HL-60 (cell line): ENCODE measurements around the gene EOGT.
A peak's percentile ranks its signal among the peaks of the same experiment; 100 is the strongest.

Experiments
- DNase-seq, 2 experiments: peaks; one replicate each; pipeline ENCODE4 v3.0.0-alpha.2; 2010 to 2020; ENCODE audit warnings: low read depth in 1 of 2, low spot score in 1 of 2
- H3K27ac ChIP-seq: fragments of 250-450 bp; sonication (Bioruptor Pico); replicated peaks from 2 replicates; pipeline ENCODE4 v1.5.1; 2020; ENCODE audit warnings: mild to moderate bottlenecking, moderate library complexity
- H3K27me3 ChIP-seq: fragments of 250-450 bp; sonication (Bioruptor Pico); 2 replicates; pipeline ENCODE4 v1.5.1; 2021; ENCODE audit warnings: mild to moderate bottlenecking, moderate library complexity; ENCODE audit not compliant: insufficient read depth, poor library complexity, severe bottlenecking
- H3K4me3 ChIP-seq: replicated peaks from 2 replicates; pipeline ENCODE4 v1.5.1; 2011; ENCODE audit warnings: mild to moderate bottlenecking, control low read depth, low read length; ENCODE audit not compliant: insufficient read depth
- GABPA ChIP-seq: IDR thresholded peaks from 2 replicates; pipeline ENCODE4 v1.6.1; 2012; ENCODE audit warnings: low read depth
- POLR2AphosphoS5 ChIP-seq: IDR thresholded peaks from 2 replicates; pipeline ENCODE4 v1.6.1; 2012; ENCODE audit warnings: low read depth
- SPI1 ChIP-seq: IDR thresholded peaks from 2 replicates; pipeline ENCODE4 v1.6.1; 2012; ENCODE audit warnings: low read depth, mild to moderate bottlenecking, borderline replicate concordance
- TF ChIP-seq, protein P1 (sequence below): IDR thresholded peaks from 2 replicates; pipeline ENCODE4 v1.6.1; 2012; ENCODE audit warnings: low read depth; ENCODE audit not compliant: insufficient replicate concordance
- TF ChIP-seq, protein P2 (sequence below): IDR thresholded peaks from one replicate; pipeline ENCODE4 v1.5.1; 2011; ENCODE audit warnings: low read length, control low read depth, inconsistent platforms; ENCODE audit not compliant: insufficient read depth

Gene EOGT

DNA sequence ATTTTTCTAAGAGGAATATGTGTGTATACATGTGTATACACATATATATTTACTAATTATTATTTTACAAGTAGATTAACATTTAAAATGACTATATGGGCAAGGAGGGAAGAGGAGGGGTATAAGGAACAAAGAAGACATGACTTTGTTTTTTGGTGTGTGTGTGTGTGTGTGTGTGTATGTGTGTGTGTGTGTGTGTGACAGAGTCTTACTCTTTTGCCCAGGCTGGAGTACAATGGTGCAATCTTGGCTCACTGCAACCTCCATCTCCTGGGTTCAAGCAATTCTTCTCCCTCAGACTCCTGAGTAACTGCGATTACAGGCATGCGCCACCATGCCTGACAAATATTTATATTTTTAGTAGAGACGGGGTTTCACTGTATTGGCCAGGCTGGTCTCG lies 2.6 kb upstream of the EOGT start:
- Histone ChIP-seq H3K27ac (no peak overlapping the region), H3K4me3 (no peak overlapping the region), H3K27me3 (no peaks in the 10 kb centered on the region)
- TF ChIP-seq SPI1 (no peak), GABPA (no peak), POLR2AphosphoS5 (no peak)
- TF ChIP-seq, protein P1, sequence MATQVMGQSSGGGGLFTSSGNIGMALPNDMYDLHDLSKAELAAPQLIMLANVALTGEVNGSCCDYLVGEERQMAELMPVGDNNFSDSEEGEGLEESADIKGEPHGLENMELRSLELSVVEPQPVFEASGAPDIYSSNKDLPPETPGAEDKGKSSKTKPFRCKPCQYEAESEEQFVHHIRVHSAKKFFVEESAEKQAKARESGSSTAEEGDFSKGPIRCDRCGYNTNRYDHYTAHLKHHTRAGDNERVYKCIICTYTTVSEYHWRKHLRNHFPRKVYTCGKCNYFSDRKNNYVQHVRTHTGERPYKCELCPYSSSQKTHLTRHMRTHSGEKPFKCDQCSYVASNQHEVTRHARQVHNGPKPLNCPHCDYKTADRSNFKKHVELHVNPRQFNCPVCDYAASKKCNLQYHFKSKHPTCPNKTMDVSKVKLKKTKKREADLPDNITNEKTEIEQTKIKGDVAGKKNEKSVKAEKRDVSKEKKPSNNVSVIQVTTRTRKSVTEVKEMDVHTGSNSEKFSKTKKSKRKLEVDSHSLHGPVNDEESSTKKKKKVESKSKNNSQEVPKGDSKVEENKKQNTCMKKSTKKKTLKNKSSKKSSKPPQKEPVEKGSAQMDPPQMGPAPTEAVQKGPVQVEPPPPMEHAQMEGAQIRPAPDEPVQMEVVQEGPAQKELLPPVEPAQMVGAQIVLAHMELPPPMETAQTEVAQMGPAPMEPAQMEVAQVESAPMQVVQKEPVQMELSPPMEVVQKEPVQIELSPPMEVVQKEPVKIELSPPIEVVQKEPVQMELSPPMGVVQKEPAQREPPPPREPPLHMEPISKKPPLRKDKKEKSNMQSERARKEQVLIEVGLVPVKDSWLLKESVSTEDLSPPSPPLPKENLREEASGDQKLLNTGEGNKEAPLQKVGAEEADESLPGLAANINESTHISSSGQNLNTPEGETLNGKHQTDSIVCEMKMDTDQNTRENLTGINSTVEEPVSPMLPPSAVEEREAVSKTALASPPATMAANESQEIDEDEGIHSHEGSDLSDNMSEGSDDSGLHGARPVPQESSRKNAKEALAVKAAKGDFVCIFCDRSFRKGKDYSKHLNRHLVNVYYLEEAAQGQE, result no peak
- TF ChIP-seq, protein P2, sequence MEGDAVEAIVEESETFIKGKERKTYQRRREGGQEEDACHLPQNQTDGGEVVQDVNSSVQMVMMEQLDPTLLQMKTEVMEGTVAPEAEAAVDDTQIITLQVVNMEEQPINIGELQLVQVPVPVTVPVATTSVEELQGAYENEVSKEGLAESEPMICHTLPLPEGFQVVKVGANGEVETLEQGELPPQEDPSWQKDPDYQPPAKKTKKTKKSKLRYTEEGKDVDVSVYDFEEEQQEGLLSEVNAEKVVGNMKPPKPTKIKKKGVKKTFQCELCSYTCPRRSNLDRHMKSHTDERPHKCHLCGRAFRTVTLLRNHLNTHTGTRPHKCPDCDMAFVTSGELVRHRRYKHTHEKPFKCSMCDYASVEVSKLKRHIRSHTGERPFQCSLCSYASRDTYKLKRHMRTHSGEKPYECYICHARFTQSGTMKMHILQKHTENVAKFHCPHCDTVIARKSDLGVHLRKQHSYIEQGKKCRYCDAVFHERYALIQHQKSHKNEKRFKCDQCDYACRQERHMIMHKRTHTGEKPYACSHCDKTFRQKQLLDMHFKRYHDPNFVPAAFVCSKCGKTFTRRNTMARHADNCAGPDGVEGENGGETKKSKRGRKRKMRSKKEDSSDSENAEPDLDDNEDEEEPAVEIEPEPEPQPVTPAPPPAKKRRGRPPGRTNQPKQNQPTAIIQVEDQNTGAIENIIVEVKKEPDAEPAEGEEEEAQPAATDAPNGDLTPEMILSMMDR, result no peak
- DNase-seq, result no peak

DNA sequence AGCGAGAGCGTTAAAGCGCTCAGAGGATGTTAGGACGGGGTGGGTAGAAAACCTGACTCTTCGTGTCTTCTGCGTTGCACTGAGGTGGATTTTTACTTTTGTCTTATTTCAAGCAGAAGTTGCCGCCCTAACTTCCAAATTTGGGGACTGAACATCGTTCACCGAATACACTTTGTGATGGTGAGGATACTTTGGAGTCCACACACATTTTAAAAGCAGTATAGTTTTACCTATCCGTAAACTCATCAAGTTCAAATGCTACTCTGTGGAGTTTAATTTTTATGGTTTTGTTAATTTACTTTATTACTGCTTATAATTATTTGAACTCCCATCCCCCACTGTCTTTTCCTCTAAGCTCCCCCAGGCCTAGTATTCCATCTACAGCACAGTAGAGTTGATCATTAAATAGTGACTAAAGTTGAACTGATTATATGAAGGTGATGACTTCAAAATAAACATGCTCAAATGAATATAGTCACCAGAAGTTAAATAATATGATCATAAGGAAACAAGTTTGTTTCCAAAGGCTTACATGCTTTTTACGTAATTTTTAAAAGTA lies 617 bp upstream of the EOGT start:
- no peak for DNase-seq
- peak overlapping the region; percentile 73 for H3K4me3 ChIP-seq
- TF ChIP-seq POLR2AphosphoS5 (no peak), GABPA (no peak), SPI1 (no peak)
- TF ChIP-seq, protein P1, result no peak
- TF ChIP-seq, protein P2, result no peak
- H3K27ac ChIP-seq, result peak overlapping the region; percentile 58
- H3K27me3 ChIP-seq, result no peaks in the 10 kb centered on the region

DNA sequence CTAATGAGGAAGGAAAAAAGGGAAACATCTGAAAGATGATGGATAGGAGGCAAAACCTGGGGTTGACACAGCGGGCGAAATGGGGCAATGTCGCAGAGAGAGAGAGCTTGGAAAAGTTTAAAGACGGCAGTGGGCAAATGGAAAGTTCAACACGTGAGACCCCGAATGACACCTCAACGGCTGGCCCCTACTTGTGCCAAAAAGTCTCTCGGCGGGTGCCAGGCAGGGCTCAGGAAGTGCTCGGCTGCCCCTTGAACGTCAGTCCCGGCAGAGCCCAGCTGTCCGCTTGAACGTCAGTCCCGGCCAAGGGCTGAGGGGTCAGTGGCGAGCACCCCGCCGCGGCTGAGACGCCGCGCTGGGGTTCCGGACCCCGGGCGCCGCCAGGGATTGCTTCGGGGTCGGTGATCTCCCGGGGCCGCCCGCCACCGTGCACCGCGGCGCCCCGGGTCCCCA lies 658 bp downstream of the EOGT start:
- H3K4me3 ChIP-seq, result peak overlapping the region; percentile 73
- H3K27ac ChIP-seq, result no peak overlapping the region
- DNase-seq, result peak in 1 of 2 experiments; percentile 4
- no peaks in the 10 kb centered on the region for H3K27me3 ChIP-seq
- TF ChIP-seq GABPA (no peak), SPI1 (no peak), POLR2AphosphoS5 (no peak)
- TF ChIP-seq, protein P1, result no peak
- TF ChIP-seq, protein P2, result no peak
